ENCODE results near the gene SELENOK. TPM values are rescaled to one million over a fixed set of nuclear protein-coding genes. Genes with fewer than 3 reads are reported as not detected.

The SELENOK gene
- total and polyA plus RNA-seq, 7 donors = 46.3 to 207 (median 74.8) TPM

- intact Hi-C loops (cut with DNase I) = no loop called here
- TF ChIP-seq CTCF (IDR thresholded peaks at IDR 0.05) = no peak
- WGBS, 3 donors = 58 to 62% (median 59%) methylated on average over 5 of the region's 5 CpGs
Measured at GRCh38 chr3:53850895-53851294, 40.8 kb downstream of the SELENOK start.

GRCh38 chr3:53849916-53850315 is 41.7 kb downstream of the SELENOK start:
- Histone ChIP-seq H3K9me3 (no peaks in the 10 kb centered on the region), H3K4me1 (peaks cover 4% of the 10 kb centered on the region), H3K27me3 (ENCODE audit: insufficient read depth in 3 of 3, low read length in 2 of 3) (no peaks in the 10 kb centered on the region), H3K36me3 (ENCODE audit: insufficient read depth in 1 of 2, low read depth in 1 of 2) (peaks cover 0 to 5% of the 10 kb centered on the region in 2 donors), H3K27ac (no peak overlapping the region), H3K4me3 (no peak overlapping the region)
- intact Hi-C loops (cut with DNase I) = loop anchor here in 1 of 2 donors (5.0 kb wide), 1 partner anchor 32 kb away; the partner anchor contains the start of gene ACTR8
- DNase-seq (no peak), ATAC-seq (no peak)
- no peak for TF ChIP-seq CTCF (IDR thresholded peaks at IDR 0.05)
- 96 to 97% (median 97%) methylated on average over 7 of the region's 7 CpGs for WGBS, 3 donors

More at GRCh38 chr3:53850895-53851294, 40.8 kb downstream of the SELENOK start:
- no peaks in the 10 kb centered on the region for H3K9me3 ChIP-seq
- DNase-seq = no peak
- no peaks in the 10 kb centered on the region for H3K27me3 ChIP-seq (ENCODE audit: insufficient read depth in 3 of 3, low read length in 2 of 3)
- no peak for ATAC-seq
- H3K4me1 ChIP-seq = peaks cover 4% of the 10 kb centered on the region
- H3K36me3 ChIP-seq (ENCODE audit: insufficient read depth in 1 of 2, low read depth in 1 of 2) = peaks cover 0 to 5% of the 10 kb centered on the region in 2 donors
- H3K4me3 ChIP-seq = no peak overlapping the region
- no peak overlapping the region for H3K27ac ChIP-seq

- 49 to 63% (median 51%) methylated on average over 10 of the region's 10 CpGs for WGBS, 3 donors
- H3K4me1 ChIP-seq = peaks cover 4% of the 10 kb centered on the region
- H3K27ac ChIP-seq = no peak overlapping the region
- intact Hi-C loops (cut with DNase I) = loop anchor here in 1 of 2 donors (5.0 kb wide), 1 partner anchor 35 kb away; the partner anchor contains the start of gene ACTR8
- ATAC-seq (no peak), DNase-seq (no peak)
- H3K27me3 ChIP-seq (ENCODE audit: insufficient read depth in 3 of 3, low read length in 2 of 3) = no peaks in the 10 kb centered on the region
- TF ChIP-seq CTCF (IDR thresholded peaks at IDR 0.05) = no peak
- peaks cover 0 to under 1% of the 10 kb centered on the region in 2 donors for H3K36me3 ChIP-seq (ENCODE audit: insufficient read depth in 1 of 2, low read depth in 1 of 2)
- H3K4me3 ChIP-seq = peak overlapping the region; percentile 89
- no peaks in the 10 kb centered on the region for H3K9me3 ChIP-seq
Measured at GRCh38 chr3:53846851-53847155, 44.9 kb downstream of the SELENOK start.

GRCh38 chr3:53846134-53846850 is 45.4 kb downstream of the SELENOK start, which contains the start of the genes CHDH and IL17RB:
CHDH (minus strand) TSS chr3:53846419; CDS start chr3:53824008, 22,411 bp downstream.
IL17RB (plus strand) TSS chr3:53846568; CDS start chr3:53846589, 21 bp downstream.
- no peaks in the 10 kb centered on the region for H3K27me3 ChIP-seq (ENCODE audit: insufficient read depth in 3 of 3, low read length in 2 of 3)
- 2 to 3% (median 2%) methylated on average over 51 to 91 of the region's 91 CpGs for WGBS, 3 donors
- no peak for TF ChIP-seq CTCF (IDR thresholded peaks at IDR 0.05)
- peak within 1 kb of the TSS; percentile 89 for H3K4me3 ChIP-seq
- DNase-seq = peak; percentile 62 to 80
- intact Hi-C loops (cut with DNase I) = loop anchor here in 1 of 2 donors (5.0 kb wide), 1 partner anchor 36 kb away; the partner anchor contains the start of gene ACTR8
- peaks cover 4% of the 10 kb centered on the region for H3K4me1 ChIP-seq
- H3K9me3 ChIP-seq = no peaks in the 10 kb centered on the region
- peak within 1 kb of the TSS; percentile 86 for H3K27ac ChIP-seq
- peak; percentile 83 to 92 (median 90) for ATAC-seq
- no peaks in the 10 kb centered on the region for H3K36me3 ChIP-seq (ENCODE audit: insufficient read depth in 1 of 2, low read depth in 1 of 2)
